GM18858 (cell line): ENCODE results near the gene IRX1.

ENCODE experiments used
- ATAC-seq: cut with Tn5 transposase; IDR thresholded peaks from one replicate; pipeline ENCODE4 v1.9.1; 2021; ENCODE audit not compliant: unreplicated experiment

The IRX1 gene

DNA sequence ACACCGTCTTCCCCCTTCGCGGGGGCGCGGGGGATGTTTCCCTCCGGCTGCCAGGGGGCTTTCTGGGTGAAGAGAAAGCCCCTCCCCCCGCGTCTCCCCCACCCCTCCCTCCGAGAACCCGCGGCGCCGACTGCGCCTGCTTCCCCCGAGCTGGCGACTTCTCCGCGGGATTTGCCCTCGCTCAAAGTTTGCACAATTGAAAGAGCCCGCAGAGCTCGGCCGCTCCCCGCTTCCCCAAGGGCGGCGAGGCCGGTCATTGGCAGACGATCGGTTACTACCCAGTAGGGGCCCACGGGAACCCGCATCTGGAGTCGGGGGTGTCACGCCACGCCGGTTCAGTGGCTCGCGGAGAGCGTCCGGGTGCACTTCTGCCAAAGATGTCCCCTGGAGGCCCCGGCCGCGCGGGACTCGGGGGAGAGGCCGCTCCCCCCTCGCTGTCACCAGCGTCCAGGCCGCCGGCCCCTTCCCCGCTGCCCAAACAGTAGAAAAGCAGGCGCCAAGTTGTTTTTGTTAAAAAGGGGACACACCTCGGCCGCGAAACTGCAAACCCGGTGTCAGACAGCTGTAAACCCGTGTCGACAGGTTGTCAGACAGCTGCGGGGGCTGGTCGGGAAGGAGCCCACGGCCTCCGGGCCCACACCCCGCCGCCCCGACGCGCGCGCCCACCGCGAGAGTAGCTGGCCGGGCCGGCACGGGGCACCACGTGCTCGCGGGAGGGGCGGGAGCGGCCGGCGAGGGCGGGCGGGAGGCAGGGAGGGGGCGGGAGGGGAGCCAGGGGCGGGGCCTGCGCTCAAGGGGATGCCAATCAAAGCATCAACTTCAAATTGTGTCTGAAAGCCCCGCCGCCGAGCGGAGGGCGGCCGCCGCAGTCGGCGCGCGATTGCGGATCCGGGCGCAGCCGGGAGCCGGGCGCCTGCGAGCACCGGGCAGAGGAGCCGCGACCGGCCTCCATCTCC lies at the start of gene IRX1:
TSS of gene IRX1 (plus strand) at position 827 of the 956 bp plus-strand sequence. CDS start 274 bp downstream, outside the sequence.
- ATAC-seq, result no peak

DNA sequence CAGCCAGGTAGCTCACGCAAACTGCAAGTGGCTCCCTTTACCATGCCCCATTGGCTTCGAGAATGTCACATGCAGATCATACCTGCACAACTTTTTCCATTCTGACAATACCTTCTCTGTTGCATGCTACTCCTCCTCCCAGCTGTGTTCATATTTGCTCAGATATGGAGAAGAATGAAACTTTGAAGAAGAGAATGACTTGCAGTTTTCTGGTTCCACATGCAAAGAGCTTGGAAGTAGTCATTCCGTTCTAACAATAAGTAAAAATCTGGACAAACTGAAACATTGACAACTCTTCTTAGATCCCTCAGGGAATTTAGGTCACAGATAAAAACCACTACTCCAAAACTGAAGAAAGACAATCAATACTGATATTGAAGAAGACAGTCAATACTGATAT lies 49.6 kb upstream of the IRX1 start:
- ATAC-seq, result no peak

DNA sequence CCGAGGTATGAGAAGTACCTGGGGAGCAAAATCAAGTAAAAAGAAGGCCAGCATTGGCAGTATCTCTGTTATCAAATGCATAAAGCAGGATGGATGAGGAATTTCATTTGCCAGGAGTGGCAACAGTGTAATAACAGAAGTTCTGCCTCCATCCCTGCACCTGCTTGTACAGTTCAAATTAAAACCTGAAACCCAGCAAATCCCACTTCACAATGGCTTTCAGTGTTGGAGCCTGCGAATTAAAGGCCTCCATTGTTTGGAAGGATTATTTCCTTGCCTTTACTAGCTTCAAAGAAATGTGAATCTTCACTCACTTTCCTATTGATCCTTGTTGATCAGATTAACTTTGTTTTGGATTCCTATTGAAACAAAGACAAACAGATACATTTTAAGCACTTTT lies 31.5 kb upstream of the IRX1 start:
- ATAC-seq, result no peak

DNA sequence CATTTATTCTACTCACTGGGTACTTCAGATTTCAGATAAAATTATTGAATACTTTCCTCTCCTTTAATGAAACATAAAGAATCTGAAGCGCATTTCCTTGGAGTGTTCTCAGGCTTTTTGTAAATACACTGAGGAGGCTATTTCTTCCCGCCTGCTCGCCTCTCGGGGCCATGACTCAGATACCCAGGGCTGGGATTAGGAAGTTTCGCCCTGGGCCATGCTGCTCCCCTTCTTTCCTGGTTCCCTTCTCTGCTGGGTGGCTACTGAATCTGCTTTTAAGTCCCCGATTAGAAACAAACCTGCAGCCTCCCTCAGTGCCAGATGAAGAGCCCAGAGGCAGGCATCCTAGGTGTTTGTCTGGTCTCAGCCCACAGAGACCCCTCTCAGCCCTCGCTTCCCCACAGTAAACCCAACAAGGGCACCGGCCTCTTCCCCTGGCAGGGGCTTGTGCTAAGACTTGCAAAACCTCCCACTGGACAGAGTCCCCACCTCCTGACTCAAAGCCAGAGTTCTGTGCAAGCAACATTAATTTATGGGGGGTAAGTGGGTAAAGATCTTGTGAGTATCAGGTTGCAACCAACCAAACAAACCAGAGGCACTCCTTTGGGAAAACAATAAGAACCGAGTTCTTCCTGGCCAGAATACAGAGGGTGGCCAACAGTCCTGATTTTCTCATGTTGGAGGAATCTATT lies 30.7 kb upstream of the IRX1 start:
- ATAC-seq, result no peak

DNA sequence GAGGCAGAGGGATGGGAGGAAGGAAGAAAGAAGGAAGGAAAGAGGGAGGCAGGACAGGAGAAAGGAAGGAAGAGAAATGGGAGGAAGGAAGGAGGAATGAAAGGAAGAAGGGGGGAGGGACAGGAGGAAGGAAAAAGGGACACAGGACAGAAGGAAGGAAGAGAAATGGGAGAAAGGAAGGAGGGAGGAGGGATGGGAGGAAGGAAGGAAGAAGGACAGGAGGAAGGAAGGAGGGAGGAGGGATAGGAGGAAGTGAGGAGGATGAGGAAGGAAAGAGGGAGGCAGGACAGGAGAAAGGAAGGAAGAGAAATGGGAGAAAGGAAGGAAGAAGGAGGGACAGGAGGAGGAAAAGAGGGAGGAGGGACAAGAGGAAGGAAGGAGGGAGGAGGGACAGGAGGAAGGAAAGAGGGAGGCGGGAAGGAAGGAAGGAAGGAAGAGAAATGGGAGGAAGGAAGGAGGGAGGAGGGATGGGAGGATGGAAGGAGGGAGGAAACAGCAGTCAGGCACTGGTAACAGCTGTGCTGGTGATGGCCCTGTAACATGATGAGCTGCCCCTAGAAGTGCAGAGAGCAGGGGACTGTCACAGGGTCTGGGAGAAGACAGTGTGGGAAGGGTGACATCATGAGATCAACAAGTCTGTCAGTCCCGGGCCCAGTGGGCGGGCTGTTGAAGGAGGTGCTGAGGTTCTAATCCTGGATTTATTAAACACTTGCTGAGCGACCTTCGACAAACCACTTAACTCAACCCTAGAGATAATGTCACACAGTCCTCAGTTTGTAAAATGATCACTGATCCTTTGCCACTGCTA lies 10.7 kb upstream of the IRX1 start:
- ATAC-seq, result no peak

DNA sequence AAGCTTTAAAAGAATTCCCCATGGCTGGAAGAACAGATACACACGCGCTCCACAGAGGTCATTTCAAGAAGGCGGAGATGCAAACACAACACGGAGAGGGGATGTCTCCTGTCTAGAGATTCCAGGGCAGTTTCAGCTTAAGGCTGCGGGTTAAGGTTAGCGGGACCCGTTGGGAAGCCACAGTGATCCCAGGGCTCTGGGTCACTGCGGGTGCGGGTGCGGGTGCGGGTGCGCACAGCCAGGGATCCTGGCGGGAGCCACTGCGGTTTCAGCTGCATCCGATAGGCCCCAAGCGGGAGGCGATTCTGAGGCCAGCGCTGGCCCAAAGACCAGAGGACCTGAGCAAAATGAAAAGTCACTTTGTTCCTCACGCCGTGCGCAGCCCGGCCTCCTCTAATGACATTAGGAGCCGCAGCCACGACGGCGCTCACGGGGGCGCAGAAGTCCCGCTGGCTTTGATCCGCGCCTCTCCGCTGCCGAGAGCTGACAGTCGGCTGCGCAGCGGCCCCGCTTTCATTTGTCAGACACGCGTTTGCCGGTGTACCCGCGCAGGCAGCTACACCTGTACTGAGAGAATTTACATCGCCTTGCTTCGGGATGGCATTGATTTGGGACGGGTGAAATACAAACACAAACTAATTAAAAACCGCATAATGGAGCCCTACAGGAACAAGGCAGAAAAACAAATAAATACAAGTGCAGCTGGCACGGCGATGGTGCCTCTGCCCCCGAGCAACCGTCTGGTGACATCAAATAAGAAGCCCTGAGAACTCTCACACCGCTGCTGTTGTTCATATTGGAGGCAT lies 5.3 kb upstream of the IRX1 start:
- no peak for ATAC-seq

DNA sequence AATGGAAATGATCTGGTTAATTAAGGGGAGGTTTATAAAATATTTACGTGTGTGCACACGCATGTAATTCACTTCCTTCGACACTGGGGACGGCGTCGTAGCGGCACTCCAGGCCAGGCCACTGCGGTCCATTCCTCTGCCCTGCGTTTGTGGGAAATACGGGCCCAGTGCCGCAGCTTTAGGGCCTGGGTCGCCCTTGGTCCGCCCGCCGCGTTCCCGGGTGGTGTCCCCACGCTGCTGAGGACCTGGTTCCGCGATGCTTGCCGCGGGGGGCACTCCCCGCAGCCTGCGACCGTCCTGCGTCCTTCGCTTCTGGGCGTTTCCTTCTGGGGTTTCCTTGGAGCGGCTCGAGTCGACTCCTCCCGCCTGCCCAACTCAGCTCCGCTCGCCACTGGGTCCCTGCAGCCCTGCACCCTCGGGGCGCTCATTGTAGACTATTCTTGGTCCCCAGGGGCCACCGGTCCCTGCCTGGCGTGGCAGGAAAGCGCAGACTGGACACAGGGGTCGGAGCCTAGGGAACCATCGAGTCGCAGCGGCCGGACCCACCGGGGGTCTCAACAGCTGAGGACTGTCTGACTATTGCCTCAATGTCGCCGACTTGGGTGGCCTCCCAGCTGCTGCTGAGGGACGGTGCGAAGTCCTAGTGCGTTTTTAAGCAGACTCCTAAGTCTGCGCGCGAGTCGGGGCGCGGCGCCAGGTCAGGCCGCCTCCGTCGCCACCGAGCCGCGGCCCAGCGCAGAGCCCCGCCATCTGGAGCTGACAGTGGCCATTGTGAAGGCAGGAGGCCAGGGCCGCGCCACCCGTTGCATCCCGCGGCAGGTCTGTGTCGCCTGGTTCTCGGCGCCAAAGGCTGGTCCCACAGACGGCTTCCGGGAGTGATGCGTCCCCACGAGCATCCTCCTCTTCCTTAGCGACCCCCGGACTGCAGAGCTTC lies 4.4 kb upstream of the IRX1 start:
- ATAC-seq, result no peak

DNA sequence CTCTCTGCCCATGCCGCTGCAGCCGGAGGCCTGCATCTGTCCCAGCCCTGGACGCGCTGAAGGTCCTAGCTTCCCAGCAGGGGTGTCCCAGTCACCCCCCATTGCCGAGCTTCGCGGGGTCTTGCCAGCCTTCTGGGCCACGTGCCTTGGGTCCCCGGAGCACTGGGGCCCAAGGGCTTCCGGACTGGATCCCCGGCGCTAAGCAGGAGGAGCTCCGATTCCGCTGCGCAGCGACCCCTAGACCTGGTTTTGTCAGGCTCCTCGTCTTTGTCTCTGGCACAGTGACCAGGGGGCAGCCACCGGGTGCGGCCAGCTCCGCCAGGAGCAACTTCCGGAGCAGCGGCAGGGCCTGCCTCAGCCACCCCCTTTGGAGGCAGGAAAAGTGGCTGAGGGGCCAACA lies 3.3 kb upstream of the IRX1 start:
- no peak for ATAC-seq

DNA sequence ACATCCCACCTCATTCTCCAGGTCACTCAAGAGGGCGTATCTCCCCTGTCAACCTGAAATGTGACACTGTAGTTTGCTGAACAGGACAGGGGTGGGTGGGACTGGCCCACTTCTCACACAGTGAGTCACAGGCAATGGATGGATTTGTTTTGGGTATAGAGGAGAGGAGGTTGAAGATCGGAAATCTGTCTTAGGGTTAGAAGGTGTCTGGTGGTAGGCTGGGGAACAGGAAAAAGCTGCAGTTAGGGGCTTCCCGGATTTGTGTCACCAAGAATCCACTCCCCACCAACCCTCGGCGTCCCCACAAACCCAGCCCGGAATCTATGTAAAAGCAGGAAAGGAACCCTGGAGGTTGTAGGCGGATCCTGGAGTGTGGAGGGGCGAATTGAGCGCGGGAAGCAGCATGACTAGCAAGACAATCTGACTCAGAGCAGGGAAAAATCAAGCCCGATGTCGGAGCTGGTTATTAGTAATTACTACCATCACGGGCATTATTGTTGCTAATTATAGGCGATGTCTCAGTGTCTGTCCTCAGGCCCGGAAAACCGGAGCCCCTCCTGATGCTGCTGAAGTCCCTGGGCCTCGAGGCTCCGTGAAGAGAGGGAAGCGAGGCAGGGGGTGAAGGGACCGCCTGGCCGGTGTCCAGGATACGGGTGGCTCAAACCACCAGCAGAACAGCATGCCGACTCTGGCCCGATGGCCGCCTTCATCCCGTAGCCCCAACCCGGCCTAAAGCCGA lies 1.7 kb upstream of the IRX1 start:
- no peak for ATAC-seq

DNA sequence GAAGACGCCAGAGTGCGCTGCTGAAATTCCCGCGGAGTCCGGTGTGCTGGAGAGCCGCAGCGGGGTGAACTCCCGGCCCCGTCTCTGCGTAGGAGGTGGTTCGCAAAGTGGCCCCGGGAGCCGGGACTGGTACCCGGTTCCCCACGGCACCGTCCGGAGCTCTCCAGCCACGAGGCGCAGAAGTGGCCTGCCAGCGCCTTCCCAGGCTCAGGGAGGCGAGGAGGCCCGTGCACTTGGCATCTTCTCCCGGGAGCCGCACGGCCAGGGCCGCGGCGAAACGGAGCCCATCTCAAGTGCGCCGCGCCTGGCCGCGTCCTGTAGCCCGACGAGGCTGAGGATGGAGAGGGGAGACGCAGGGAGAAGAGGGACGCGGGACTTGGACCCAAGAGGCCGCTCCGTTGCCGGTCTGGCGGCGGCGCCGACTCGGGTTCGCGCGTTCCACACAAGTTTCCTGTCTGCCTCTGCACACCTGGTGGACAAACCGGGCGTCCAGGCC lies 1.1 kb upstream of the IRX1 start:
- ATAC-seq, result no peak

DNA sequence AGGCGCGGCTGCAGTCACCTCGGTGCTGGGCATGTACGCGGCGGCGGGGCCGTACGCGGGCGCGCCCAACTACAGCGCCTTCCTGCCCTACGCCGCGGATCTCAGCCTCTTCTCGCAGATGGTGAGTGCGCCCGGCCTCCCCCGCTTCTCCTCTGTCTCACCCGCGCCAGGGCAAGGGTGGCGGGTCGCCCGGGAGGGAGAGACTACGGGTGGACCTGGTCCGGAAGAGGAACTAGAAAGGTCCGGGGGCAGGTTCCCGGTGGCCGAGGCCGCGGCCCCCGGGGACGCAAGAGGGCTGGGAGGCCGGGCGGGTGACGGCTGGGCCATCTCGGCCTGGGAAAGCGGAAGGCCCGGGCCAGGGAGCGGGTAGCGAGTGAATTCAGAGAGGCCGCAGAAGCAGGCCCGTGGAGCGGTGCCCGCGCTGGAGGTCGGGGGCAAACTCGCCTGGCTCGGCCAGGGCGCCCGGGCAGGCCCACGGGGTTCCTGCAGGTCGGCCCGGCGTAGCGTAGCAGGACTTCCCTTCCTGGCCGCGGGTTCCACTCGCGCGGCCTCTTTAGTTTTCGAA lies 711 bp downstream of the IRX1 start:
- no peak for ATAC-seq

DNA sequence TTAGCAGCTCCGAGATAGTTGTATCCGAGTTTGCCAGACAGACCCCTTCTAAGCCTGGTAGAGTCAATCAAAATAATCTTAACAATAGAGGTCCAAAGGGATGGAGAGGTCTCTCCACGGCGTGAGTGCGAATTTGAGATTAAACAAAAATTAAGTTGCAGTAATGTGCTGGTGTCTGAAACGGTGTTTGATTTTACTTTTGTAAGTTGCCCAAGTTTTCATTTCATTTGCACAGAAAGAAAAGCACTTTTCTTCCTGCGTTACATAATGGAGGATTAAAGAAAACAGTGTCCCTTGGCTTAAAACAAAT lies 1.2 kb downstream of the IRX1 start:
- no peak for ATAC-seq

DNA sequence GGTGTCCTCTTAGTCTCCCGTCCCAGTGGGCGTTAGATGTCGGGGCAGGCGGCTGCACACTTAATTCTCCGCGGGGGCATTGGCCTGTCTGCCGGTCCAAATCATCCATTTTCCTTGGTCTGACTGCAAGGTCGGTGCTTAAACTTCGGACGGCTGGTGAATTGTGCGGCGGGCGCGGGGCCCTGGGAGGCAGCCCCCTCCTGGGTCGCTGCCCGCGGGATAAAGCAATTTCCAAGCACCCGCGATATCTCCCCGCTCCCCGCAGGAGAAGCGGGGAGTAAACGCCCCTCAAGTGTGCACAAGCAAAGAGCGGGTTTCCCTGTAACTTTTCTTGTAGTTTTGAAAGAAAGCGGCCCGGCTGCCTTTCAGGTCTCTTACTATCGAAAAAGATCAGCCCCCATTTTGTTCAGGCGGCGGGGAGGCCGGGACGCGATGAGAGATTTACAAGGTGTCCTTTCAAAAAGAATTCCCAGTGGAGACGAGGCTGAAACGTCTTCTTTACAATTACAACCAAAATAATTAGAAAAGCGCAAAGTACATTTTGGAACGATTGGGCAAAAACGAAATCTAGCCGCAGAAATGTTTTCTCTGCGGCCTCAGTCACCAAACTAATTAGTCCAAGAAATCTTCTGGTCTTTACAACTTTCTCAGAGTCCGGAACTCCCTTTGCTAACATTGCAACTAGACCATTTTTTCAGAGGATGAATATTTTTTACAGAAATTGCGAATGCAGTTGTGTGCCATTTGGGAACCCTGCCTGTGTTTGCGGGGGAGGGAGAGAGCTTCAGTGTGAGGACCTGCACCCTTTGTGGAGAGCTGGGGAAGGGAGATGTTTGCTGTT lies 1.8 kb downstream of the IRX1 start:
- no peak for ATAC-seq

DNA sequence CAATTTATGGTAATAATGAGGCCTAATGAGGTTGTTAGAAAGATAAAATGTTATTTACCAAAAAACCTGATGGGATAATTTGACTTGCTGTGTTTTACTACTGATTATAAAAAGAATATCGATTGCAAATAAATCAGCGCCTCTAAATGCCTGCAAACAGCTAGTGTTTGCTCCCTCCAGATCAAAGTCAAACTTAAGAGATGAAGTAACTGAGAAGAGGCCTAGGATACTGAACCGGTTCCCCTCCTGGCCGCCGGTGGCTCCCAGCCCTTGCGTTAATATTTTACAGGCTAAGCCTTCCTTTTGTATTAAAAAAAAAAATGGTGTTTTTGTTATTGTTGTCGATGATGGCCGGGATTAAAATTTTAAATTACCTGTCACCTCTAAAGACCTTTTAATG lies 2.6 kb downstream of the IRX1 start:
- ATAC-seq, result no peak

DNA sequence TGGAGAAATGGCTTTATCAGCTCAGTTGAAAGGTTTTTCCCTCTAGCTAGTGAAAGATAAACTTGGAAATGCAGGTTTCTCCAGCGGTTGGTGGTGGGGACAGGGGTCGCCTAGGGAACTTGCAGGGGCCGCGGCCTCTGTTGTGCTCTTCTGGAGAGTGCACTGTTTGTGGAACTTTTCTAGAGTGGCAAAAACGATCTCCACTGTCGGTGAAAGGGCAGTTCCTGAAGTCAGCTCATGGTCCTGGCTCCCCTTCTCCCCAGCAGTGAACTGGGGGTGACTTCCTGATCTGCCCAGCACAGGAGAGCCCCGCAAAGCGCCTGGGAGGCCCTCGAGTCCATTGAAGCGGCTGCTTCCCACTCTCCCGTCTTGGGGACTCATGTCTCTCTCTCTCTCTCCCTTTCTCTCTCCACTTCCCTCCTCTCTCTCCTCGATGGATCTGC lies 3.2 kb downstream of the IRX1 start:
- ATAC-seq, result no peak

DNA sequence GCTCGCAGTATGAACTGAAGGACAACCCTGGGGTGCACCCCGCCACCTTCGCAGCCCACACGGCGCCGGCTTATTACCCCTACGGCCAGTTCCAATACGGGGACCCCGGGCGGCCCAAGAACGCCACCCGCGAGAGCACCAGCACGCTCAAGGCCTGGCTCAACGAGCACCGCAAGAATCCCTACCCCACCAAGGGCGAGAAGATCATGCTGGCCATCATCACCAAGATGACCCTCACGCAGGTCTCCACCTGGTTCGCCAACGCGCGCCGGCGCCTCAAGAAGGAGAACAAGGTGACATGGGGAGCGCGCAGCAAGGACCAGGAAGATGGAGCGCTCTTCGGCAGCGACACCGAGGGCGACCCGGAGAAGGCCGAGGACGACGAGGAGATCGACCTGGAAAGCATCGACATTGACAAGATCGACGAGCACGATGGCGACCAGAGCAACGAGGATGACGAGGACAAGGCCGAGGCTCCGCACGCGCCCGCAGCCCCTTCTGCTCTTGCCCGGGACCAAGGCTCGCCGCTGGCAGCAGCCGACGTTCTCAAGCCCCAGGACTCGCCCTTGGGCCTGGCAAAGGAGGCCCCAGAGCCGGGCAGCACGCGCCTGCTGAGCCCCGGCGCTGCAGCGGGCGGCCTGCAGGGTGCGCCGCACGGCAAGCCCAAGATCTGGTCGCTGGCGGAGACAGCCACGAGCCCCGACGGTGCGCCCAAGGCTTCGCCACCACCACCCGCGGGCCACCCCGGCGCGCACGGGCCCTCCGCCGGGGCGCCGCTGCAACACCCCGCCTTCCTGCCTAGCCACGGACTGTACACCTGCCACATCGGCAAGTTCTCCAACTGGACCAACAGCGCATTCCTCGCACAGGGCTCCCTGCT lies 3.8 kb downstream of the IRX1 start:
- no peak for ATAC-seq
